H1 (cell line): ENCODE results near the gene SRRM3. TPM values are rescaled to one million over a fixed set of nuclear protein-coding genes. Genes with fewer than 3 reads are reported as not detected.

ENCODE experiments used
- BCL11A ChIP-seq, 2 experiments: IDR thresholded peaks; one replicate each; pipeline ENCODE4 v1.6.1; 2011; ENCODE audit warnings: low read depth in 2 of 2, low read length in 2 of 2, mild to moderate bottlenecking in 2 of 2
- BRCA1 ChIP-seq: IDR thresholded peaks from 2 replicates; pipeline ENCODE4 v1.6.1; 2012; ENCODE audit warnings: low read depth, low read length, improper control_type of control experiment
- CBX8 ChIP-seq: fragments of 300-800, 300-1000 bp; sonication (generic); IDR thresholded peaks from 2 replicates; pipeline ENCODE4 v1.7.1; 2016; ENCODE audit warnings: low read depth, low read length, borderline replicate concordance
- CHD1 ChIP-seq: IDR thresholded peaks from 2 replicates; pipeline ENCODE4 v1.6.1; 2012; ENCODE audit warnings: low read depth, low read length, improper control_type of control experiment
- EGR1 ChIP-seq: IDR thresholded peaks from 2 replicates; pipeline ENCODE4 v1.6.1; 2011; ENCODE audit warnings: low read depth, low read length, borderline replicate concordance
- FOSL1 ChIP-seq: IDR thresholded peaks from 2 replicates; pipeline ENCODE4 v1.6.1; 2011; ENCODE audit warnings: mild to moderate bottlenecking, low read depth, low read length, moderate library complexity; ENCODE audit not compliant: insufficient read depth
- GTF2F1 ChIP-seq: IDR thresholded peaks from 2 replicates; pipeline ENCODE4 v1.6.1; 2012; ENCODE audit warnings: low read depth, low read length, improper control_type of control experiment, borderline replicate concordance
- JUND ChIP-seq: IDR thresholded peaks from 2 replicates; pipeline ENCODE4 v1.6.1; 2011; ENCODE audit warnings: mild to moderate bottlenecking, improper control_type of control experiment, low read length
- KDM4A ChIP-seq: IDR thresholded peaks from one replicate; pipeline ENCODE4 v1.7.1; 2012; ENCODE audit warnings: low read depth, mild to moderate bottlenecking, moderate library complexity, low read length, inconsistent platforms; ENCODE audit not compliant: severe bottlenecking
- NANOG ChIP-seq: IDR thresholded peaks from 2 replicates; pipeline ENCODE4 v1.6.1; 2011; ENCODE audit warnings: low read length, low read depth, mild to moderate bottlenecking, inconsistent platforms; ENCODE audit not compliant: insufficient read depth, poor library complexity, severe bottlenecking
- NRF1 ChIP-seq: IDR thresholded peaks from 2 replicates; pipeline ENCODE4 v1.6.1; 2011; ENCODE audit warnings: mild to moderate bottlenecking, low read depth, low read length, improper control_type of control experiment
- POLR2A ChIP-seq, 2 experiments: IDR thresholded peaks; 1 replicate in 1 of 2; 2 replicates in 1 of 2; pipeline ENCODE4 v1.6.1; 2011; ENCODE audit warnings: low read depth in 2 of 2, low read length in 2 of 2, mild to moderate bottlenecking in 2 of 2; ENCODE audit errors: control extremely low read depth in 1 of 2
- RAD21 ChIP-seq, 2 experiments: IDR thresholded peaks in 1 of 2; conservative IDR thresholded peaks in 1 of 2; 2 replicates each; pipeline ENCODE4 v1.6.1; 2011; ENCODE audit warnings: low read depth in 2 of 2, low read length in 2 of 2, improper control_type of control experiment in 1 of 2, inconsistent platforms in 1 of 2, mild to moderate bottlenecking in 1 of 2, moderate library complexity in 1 of 2
- RBBP5 ChIP-seq: IDR thresholded peaks from 2 replicates; pipeline ENCODE4 v1.7.1; 2012; ENCODE audit warnings: low read depth, mild to moderate bottlenecking, inconsistent platforms, low read length, moderate library complexity, borderline replicate concordance
- RXRA ChIP-seq: IDR thresholded peaks from 2 replicates; pipeline ENCODE4 v1.6.1; 2011; ENCODE audit warnings: low read depth, mild to moderate bottlenecking, low read length, moderate library complexity; ENCODE audit not compliant: insufficient read depth
- SAP30 ChIP-seq: fragments of 300-600 bp; sonication (generic); IDR thresholded peaks from 2 replicates; pipeline ENCODE4 v1.7.1; 2012; ENCODE audit warnings: low read length, moderate library complexity, mild to moderate bottlenecking, inconsistent platforms; ENCODE audit not compliant: insufficient read depth, insufficient replicate concordance
- SP2 ChIP-seq: IDR thresholded peaks from 2 replicates; pipeline ENCODE4 v1.6.1; 2012; ENCODE audit warnings: mild to moderate bottlenecking, low read length, inconsistent platforms
- SP4 ChIP-seq: IDR thresholded peaks from 2 replicates; pipeline ENCODE4 v1.6.1; 2012; ENCODE audit warnings: low read length, inconsistent platforms
- TAF7 ChIP-seq: optimal IDR thresholded peaks from 2 replicates; pipeline ENCODE3; 2011; ENCODE audit warnings: low read depth, mild to moderate bottlenecking, inconsistent platforms, low read length, moderate library complexity, borderline replicate concordance
- TCF12 ChIP-seq: IDR thresholded peaks from 2 replicates; pipeline ENCODE4 v1.6.1; 2011; ENCODE audit warnings: low read depth, mild to moderate bottlenecking, low read length
- YY1 ChIP-seq: IDR thresholded peaks from 2 replicates; pipeline ENCODE4 v1.6.1; 2011; ENCODE audit warnings: low read depth, mild to moderate bottlenecking, low read length
- polyA plus RNA-seq, 7 experiments: library from polyadenylated mRNA; depleted of rRNA in 3 of 7; stranded (reverse) in 5 of 7; unstranded in 2 of 7; fragments of >200 nt in 5 of 7; fragments of 200-250 nt in 2 of 7; gene quantifications; 1 replicate in 5 of 7; 2 replicates in 1 of 7; 4 replicates in 1 of 7; pipeline versions ENCODE4 v1.2.1 to v1.2.3, GENCODE V29; 2011 to 2013; ENCODE audit warnings: missing spikeins in 2 of 7, mixed read lengths in 2 of 7
- total RNA-seq: library from RNA; stranded (reverse); fragmentation: NEBNext Ultra II Directional; extraction: Animal tissue kit (Norgen Biotek cat#: 25700); gene quantifications from 2 replicates; pipeline ENCODE4 v1.2.1, GENCODE V29; 2021
- TF ChIP-seq, protein P1 (sequence below): IDR thresholded peaks from 2 replicates; pipeline ENCODE4 v1.6.1; 2012; ENCODE audit warnings: inconsistent platforms
- TF ChIP-seq, protein P2 (sequence below): IDR thresholded peaks from 2 replicates; pipeline ENCODE4 v1.6.1; 2012; ENCODE audit warnings: inconsistent platforms

Gene SRRM3
- total and polyA plus RNA-seq, 2 of the 8 experiments (the other 6 are each of a cell fraction or from before 2014, with no cell fraction given): 10.4 to 17.4 TPM

DNA sequence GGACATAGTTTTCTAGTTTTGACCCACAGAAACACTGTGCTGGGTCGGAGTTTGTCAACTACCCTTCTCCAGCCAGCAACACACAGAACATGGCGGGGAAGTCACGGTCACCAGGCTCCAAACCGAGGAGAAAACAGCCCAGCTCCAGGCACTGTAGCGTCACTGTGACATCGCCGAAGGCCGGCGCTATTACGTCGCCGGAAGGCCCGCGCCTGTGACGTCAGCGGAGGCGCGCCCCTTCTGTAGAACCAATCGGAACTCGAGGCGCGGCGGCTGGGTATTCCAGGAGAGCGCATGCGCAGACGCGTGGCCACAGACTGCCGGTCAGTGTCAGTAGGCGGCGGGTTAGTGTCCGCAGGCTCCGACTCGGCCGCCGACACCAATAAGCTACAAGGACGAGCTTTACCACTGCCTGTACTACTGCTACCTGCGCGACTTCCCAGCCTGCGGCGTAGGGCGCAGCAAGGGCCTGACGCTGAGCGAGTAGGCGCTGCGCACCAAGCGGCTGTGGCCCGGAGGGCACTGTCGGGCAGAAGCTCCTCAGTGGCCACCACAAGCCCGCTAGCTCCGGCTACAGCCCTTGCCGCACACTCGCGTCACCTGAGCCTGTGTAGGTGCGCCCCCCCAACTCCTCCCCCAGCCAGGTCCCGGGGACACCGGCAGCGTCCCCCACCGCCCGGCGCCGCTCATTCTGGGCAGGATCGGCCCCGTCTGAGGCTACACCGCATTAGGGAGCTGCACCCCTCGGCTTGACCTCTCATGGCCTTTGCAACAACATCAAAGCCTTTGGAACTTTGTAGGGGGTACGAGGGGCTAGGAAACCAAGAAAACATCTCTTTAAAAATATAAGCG lies 35.1 kb upstream of the SRRM3 start (continued):
- TF ChIP-seq SAP30: no peak
- no peak for TF ChIP-seq NANOG
- no peak for TF ChIP-seq TCF12
- TF ChIP-seq EGR1: no peak
- TF ChIP-seq RBBP5: 0 out of 2 replicates have a peak, but pooled peaks have one; percentile 34
- TF ChIP-seq SP4: no peak
- TF ChIP-seq NRF1: peak; percentile 30; the same call in 1 of the 2 replicates
- no peak for TF ChIP-seq CBX8
- peak; percentile 51 for TF ChIP-seq KDM4A
- TF ChIP-seq YY1: peak; percentile 80
- TF ChIP-seq POLR2A (IDR thresholded peaks at IDR 0.05; ENCODE audit: control extremely low read depth in 1 of 2, low read depth in 2 of 2, low read length in 2 of 2): peak; percentile 49 to 86
- TF ChIP-seq, protein P1, sequence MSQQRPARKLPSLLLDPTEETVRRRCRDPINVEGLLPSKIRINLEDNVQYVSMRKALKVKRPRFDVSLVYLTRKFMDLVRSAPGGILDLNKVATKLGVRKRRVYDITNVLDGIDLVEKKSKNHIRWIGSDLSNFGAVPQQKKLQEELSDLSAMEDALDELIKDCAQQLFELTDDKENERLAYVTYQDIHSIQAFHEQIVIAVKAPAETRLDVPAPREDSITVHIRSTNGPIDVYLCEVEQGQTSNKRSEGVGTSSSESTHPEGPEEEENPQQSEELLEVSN: no peak; the same call in 1 of the 2 replicates
- peak; percentile 54; the same call in 1 of the 2 replicates for TF ChIP-seq JUND
- TF ChIP-seq BCL11A (IDR thresholded peaks at IDR 0.05; ENCODE audit: low read depth in 2 of 2, low read length in 2 of 2): no peak
- no peak for TF ChIP-seq RXRA
- TF ChIP-seq GTF2F1: no peak
- peak in 1 of 2 experiments; percentile 14; a peak in 2 of 4 replicates for TF ChIP-seq RAD21 (IDR thresholded peaks at IDR 0.05 in 1 of 2, conservative IDR thresholded peaks at IDR 0.05 in 1 of 2; ENCODE audit: low read depth in 2 of 2, low read length in 2 of 2)
- TF ChIP-seq SP2: no peak
- TF ChIP-seq FOSL1: no peak
- no peak for TF ChIP-seq CHD1
- peak; percentile 13 for TF ChIP-seq TAF7
- TF ChIP-seq, protein P2, sequence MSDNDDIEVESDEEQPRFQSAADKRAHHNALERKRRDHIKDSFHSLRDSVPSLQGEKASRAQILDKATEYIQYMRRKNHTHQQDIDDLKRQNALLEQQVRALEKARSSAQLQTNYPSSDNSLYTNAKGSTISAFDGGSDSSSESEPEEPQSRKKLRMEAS: peak; percentile 37; the same call in 1 of the 2 replicates
- TF ChIP-seq BRCA1: no peak
